H1 (cell line): ENCODE results near the gene DPP4. TPM values are rescaled to one million over a fixed set of nuclear protein-coding genes. Genes with fewer than 3 reads are reported as not detected.

Source experiments
- CTCF ChIA-PET: fragments of 300-600 bp; sonication (Branson Sonifier 250); formaldehyde crosslinking; loops from one replicate; lab custom pipeline; 2021; ENCODE audit not compliant: partially characterized antibody; lab: Charles Lee
- POLR2A ChIA-PET: fragments of 300-600 bp; sonication (Branson Sonifier 250); formaldehyde crosslinking; loops from one replicate; lab custom pipeline; 2021; ENCODE audit warnings: inconsistent platforms; ENCODE audit not compliant: partially characterized antibody; lab: Charles Lee
- DNase-seq, 2 experiments: peaks; one replicate each; pipeline versions ENCODE4 v3.0.0 to v3.0.0-alpha.2; 2010 to 2022; ENCODE audit warnings: low spot score in 2 of 2, low read depth in 1 of 2, mixed read lengths in 1 of 2
- FAIRE-seq: peaks from 2 replicates; lab custom pipeline; 2011; peaks lifted over from hg19 to GRCh38; lab: Jason Lieb, UNC
- H2AFZ ChIP-seq: 2 replicates; pipeline ENCODE4 v1.8.1; 2012; ENCODE audit warnings: low read length, inconsistent platforms
- H2AK5ac ChIP-seq: 2 replicates; pipeline ENCODE4 v1.6.1; 2013; ENCODE audit warnings: low read depth, low read length
- H2BK120ac ChIP-seq: replicated peaks from 2 replicates; pipeline ENCODE3; 2013; ENCODE audit warnings: low read depth, low read length, inconsistent platforms
- H2BK12ac ChIP-seq: 2 replicates; pipeline ENCODE4 v1.6.1; 2013; ENCODE audit warnings: low read depth, low read length
- H2BK15ac ChIP-seq: 2 replicates; pipeline ENCODE4 v1.6.1; 2013; ENCODE audit warnings: low read length
- H2BK20ac ChIP-seq: 2 replicates; pipeline ENCODE4 v1.6.1; 2013; ENCODE audit warnings: low read length
- H2BK5ac ChIP-seq: 2 replicates; pipeline ENCODE4 v1.6.1; 2013; ENCODE audit warnings: low read depth, low read length
- H3K14ac ChIP-seq: 2 replicates; pipeline ENCODE4 v1.6.1; 2013; ENCODE audit warnings: inconsistent platforms; ENCODE audit not compliant: insufficient read length
- H3K18ac ChIP-seq: 2 replicates; pipeline ENCODE4 v1.6.1; 2013; ENCODE audit warnings: low read length; ENCODE audit errors: extremely low read depth
- H3K23ac ChIP-seq: 2 replicates; pipeline ENCODE4 v1.6.1; 2013; ENCODE audit warnings: inconsistent platforms; ENCODE audit not compliant: insufficient read length
- H3K23me2 ChIP-seq: 2 replicates; pipeline ENCODE4 v1.6.1; 2013; ENCODE audit warnings: low read depth, low read length
- H3K27ac ChIP-seq: 2 replicates; pipeline ENCODE4 v1.6.1; 2011; ENCODE audit warnings: low read depth, low read length, inconsistent platforms
- H3K27me3 ChIP-seq, 4 experiments: replicated peaks in 1 of 4; 1 replicate in 1 of 4; 2 replicates in 3 of 4; pipeline versions ENCODE4 v1.6.1 to v1.8.1; 2011 to 2013; ENCODE audit warnings: low read length in 3 of 4, mild to moderate bottlenecking in 3 of 4, inconsistent platforms in 2 of 4, mixed read lengths in 2 of 4, moderate library complexity in 1 of 4; ENCODE audit not compliant: control insufficient read depth in 3 of 4, insufficient read depth in 3 of 4; ENCODE audit errors: extremely low read depth in 1 of 4
- H3K36me3 ChIP-seq, 4 experiments: 2 replicates each; pipeline versions ENCODE4 v1.6.1 to v1.8.1; 2011 to 2013; ENCODE audit warnings: mild to moderate bottlenecking in 4 of 4, low read length in 3 of 4, moderate library complexity in 2 of 4, control low read depth in 1 of 4, inconsistent platforms in 1 of 4; ENCODE audit not compliant: insufficient read depth in 4 of 4, control insufficient read depth in 2 of 4
- H3K4ac ChIP-seq: replicated peaks from 2 replicates; pipeline ENCODE3; 2013; ENCODE audit warnings: low read length, low read depth, mixed read lengths, inconsistent platforms; ENCODE audit not compliant: insufficient read length
- H3K4me1 ChIP-seq, 4 experiments: replicated peaks in 1 of 4; 1 replicate in 1 of 4; 2 replicates in 3 of 4; pipeline versions ENCODE4 v1.6.1 to v1.8.1; 2011 to 2013; ENCODE audit warnings: low read length in 3 of 4, inconsistent platforms in 2 of 4, mixed read lengths in 1 of 4; ENCODE audit not compliant: insufficient read depth in 4 of 4, control insufficient read depth in 3 of 4
- H3K4me2 ChIP-seq, 2 experiments: 2 replicates each; pipeline versions ENCODE4 v1.6.1 to v1.8.1; 2011 to 2013; ENCODE audit warnings: low read depth in 2 of 2, low read length in 2 of 2, control low read depth in 1 of 2, inconsistent platforms in 1 of 2, mild to moderate bottlenecking in 1 of 2; ENCODE audit not compliant: insufficient read depth in 1 of 2
- H3K4me3 ChIP-seq, 4 experiments: fragments of 200-600, 300-600 bp in 1 of 4; sonication (generic), shearing (Covaris generic), sonication (Bioruptor Twin) in 1 of 4; 2 replicates each; pipeline versions ENCODE4 v1.5.1 to v1.8.1; 2011 to 2016; ENCODE audit warnings: low read length in 4 of 4, low read depth in 3 of 4, control low read depth in 2 of 4, inconsistent platforms in 2 of 4, mild to moderate bottlenecking in 2 of 4, mixed read lengths in 1 of 4, moderate library complexity in 1 of 4; ENCODE audit not compliant: insufficient read depth in 2 of 4; ENCODE audit errors: extremely low read depth in 1 of 4
- H3K56ac ChIP-seq: replicated peaks from 2 replicates; pipeline ENCODE3; 2013; ENCODE audit warnings: low read depth, mild to moderate bottlenecking, mixed read lengths, low read length, inconsistent platforms; ENCODE audit not compliant: insufficient read length
- H3K79me1 ChIP-seq: 2 replicates; pipeline ENCODE4 v1.6.1; 2013; ENCODE audit warnings: low read depth, low read length, control low read depth
- H3K79me2 ChIP-seq, 2 experiments: 2 replicates each; pipeline versions ENCODE4 v1.6.1 to v1.8.1; 2012 to 2013; ENCODE audit warnings: low read length in 2 of 2, mild to moderate bottlenecking in 2 of 2, inconsistent platforms in 1 of 2; ENCODE audit not compliant: insufficient read depth in 2 of 2, control insufficient read depth in 1 of 2
- H3K9ac ChIP-seq, 4 experiments: replicated peaks in 1 of 4; 1 replicate in 1 of 4; 2 replicates in 3 of 4; pipeline versions ENCODE4 v1.6.1 to v1.8.1; 2011 to 2013; ENCODE audit warnings: low read depth in 3 of 4, low read length in 3 of 4, control low read depth in 2 of 4, mild to moderate bottlenecking in 2 of 4, moderate library complexity in 2 of 4, inconsistent platforms in 1 of 4; ENCODE audit errors: extremely low read depth in 1 of 4
- H3K9me3 ChIP-seq, 2 experiments: 2 replicates each; pipeline versions ENCODE4 v1.6.1 to v1.8.1; 2012 to 2013; ENCODE audit warnings: mild to moderate bottlenecking in 2 of 2, moderate library complexity in 2 of 2, control low read depth in 1 of 2, inconsistent platforms in 1 of 2, low read depth in 1 of 2, low read length in 1 of 2, mixed read lengths in 1 of 2; ENCODE audit not compliant: insufficient read depth in 2 of 2
- H4K20me1 ChIP-seq, 2 experiments: replicated peaks in 1 of 2; 2 replicates each; pipeline versions ENCODE3 to v1.8.1; 2011 to 2013; ENCODE audit warnings: inconsistent platforms in 2 of 2, low read length in 2 of 2, mild to moderate bottlenecking in 1 of 2; ENCODE audit not compliant: insufficient read depth in 2 of 2, control insufficient read depth in 1 of 2
- H4K5ac ChIP-seq: 2 replicates; pipeline ENCODE4 v1.6.1; 2013; ENCODE audit warnings: low read length, low read depth, mixed read lengths, inconsistent platforms; ENCODE audit not compliant: insufficient read length
- H4K8ac ChIP-seq: 2 replicates; pipeline ENCODE4 v1.8.0; 2013; ENCODE audit warnings: mild to moderate bottlenecking, moderate library complexity, low read length, inconsistent platforms; ENCODE audit not compliant: insufficient read depth; ENCODE audit errors: extremely low read depth
- H4K91ac ChIP-seq: replicated peaks from 2 replicates; pipeline ENCODE3; 2013; ENCODE audit warnings: low read length, mixed read lengths, inconsistent platforms; ENCODE audit not compliant: insufficient read length
- WGBS, 2 experiments: shearing (Covaris generic) in 1 of 2; methylation state at CpG; one replicate each; pipeline versions ENCODE4 v1.1.6 to v1.1.7; 2013 to 2015; ENCODE audit warnings: low lambda C conversion rate in 2 of 2, mixed read lengths in 2 of 2, inconsistent platforms in 1 of 2, low coverage in 1 of 2, missing lambda C conversion rate in 1 of 2; ENCODE audit not compliant: insufficient replicate concordance in 2 of 2, insufficient coverage in 1 of 2, insufficient read length in 1 of 2; ENCODE audit errors: extremely low coverage in 1 of 2, missing lambda C conversion rate in 1 of 2; 5-methylcytosine and 5-hydroxymethylcytosine counted together
- polyA plus RNA-seq, 7 experiments: library from polyadenylated mRNA; depleted of rRNA in 3 of 7; stranded (reverse) in 5 of 7; unstranded in 2 of 7; fragments of >200 nt in 5 of 7; fragments of 200-250 nt in 2 of 7; gene quantifications; 1 replicate in 5 of 7; 2 replicates in 1 of 7; 4 replicates in 1 of 7; pipeline versions ENCODE4 v1.2.1 to v1.2.3, GENCODE V29; 2011 to 2013; ENCODE audit warnings: missing spikeins in 2 of 7, mixed read lengths in 2 of 7
- total RNA-seq: library from RNA; stranded (reverse); fragmentation: NEBNext Ultra II Directional; extraction: Animal tissue kit (Norgen Biotek cat#: 25700); gene quantifications from 2 replicates; pipeline ENCODE4 v1.2.1, GENCODE V29; 2021

The DPP4 gene
- total and polyA plus RNA-seq, 2 of the 8 experiments (the other 6 are each of a cell fraction or from before 2014, with no cell fraction given), result 1.3 to 3.1 TPM

DNA sequence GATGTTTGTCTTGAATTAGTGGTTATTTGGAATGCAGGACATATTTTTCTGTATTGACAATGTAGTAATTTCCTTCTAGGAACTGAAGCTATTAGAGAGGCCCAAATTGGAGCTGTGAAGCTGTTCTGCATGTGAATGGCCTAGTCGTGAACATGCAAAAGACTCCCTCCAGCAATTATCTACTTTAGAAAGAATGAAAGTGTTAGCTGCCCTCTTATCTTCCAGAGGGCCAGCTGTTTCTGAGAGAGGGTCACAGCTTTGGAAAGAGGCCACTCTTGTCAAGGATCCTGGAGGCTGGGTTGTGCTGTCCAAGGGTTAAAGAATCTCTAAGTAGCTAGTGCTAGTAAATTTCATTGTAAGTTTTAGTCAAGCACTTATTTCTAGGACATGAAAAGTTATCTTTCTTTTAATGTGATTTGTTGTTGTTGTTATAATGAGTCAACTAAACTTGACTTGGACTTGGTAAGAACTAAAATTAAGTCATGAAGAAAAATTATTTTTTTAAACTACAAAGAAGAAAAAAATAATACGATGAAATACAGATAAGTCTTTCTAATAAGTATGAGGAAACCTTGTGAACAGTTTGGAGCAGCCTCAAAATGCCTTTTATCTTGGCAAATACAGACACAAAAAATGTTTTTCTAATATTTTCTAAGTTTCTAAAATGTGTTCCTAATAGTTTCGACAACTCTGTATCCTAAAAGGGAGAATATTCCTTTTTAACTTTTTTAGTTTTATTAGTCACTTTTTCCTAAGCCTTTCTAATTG is 36.8 kb downstream of the DPP4 start:
- Histone ChIP-seq H3K27ac (no peak overlapping the region), H3K79me2 (no peaks in the 10 kb centered on the region), H3K79me1 (no peaks in the 10 kb centered on the region), H2BK20ac (no peak overlapping the region), H4K91ac (no peak overlapping the region), H2AFZ (no peak overlapping the region), H3K56ac (no peak overlapping the region), H2BK5ac (no peak overlapping the region), H3K14ac (no peak overlapping the region), H4K5ac (no peak overlapping the region), H3K23ac (no peak overlapping the region), H3K4me3 (peak overlapping the region in 1 of 4 experiments; percentile 20; a peak in 1 of 8 replicates), H2BK120ac (no peak overlapping the region), H3K9ac (no peak overlapping the region), H2BK15ac (no peak overlapping the region), H3K18ac (no peak overlapping the region), H4K20me1 (no peaks in the 10 kb centered on the region), H3K9me3 (no peaks in the 10 kb centered on the region), H3K4ac (no peak overlapping the region), H3K36me3 (no peaks in the 10 kb centered on the region), H3K23me2 (no peaks in the 10 kb centered on the region), H2BK12ac (no peak overlapping the region), H2AK5ac (no peak overlapping the region), H4K8ac (no peak overlapping the region), H3K4me1 (peaks cover 0 to 7% (median 2%) of the 10 kb centered on the region in 4 experiments; a peak in 2 of 7 replicates), H3K4me2 (0 out of 4 replicates have a peak overlapping the region, but pooled peaks of 1 of the 2 experiments have one; percentile 1), H3K27me3 (no peaks in the 10 kb centered on the region)
- ChIA-PET POLR2A (no interaction called here), CTCF (interaction anchor here (0.7 to 1.2 kb wide), 6 partner anchors 14 to 467 kb away, joined by 3 to 4 read pairs (median 3); no protein-coding TSS in a partner anchor)
- WGBS, 2 experiments, result 50% methylated on average over 3 of the region's 3 CpGs; no CpG with 5 or more reads in 1 of the 2 experiments
- peak; percentile 82 for FAIRE-seq
- DNase-seq, result no peak
